ENCODE results near the gene PLEKHA5.
"Not testable (repeated sequence)": the region's sequence is repeated elsewhere in the genome, so short reads cannot be mapped to it uniquely, and the experiment has no call there.

PLEKHA5 gene

DNA sequence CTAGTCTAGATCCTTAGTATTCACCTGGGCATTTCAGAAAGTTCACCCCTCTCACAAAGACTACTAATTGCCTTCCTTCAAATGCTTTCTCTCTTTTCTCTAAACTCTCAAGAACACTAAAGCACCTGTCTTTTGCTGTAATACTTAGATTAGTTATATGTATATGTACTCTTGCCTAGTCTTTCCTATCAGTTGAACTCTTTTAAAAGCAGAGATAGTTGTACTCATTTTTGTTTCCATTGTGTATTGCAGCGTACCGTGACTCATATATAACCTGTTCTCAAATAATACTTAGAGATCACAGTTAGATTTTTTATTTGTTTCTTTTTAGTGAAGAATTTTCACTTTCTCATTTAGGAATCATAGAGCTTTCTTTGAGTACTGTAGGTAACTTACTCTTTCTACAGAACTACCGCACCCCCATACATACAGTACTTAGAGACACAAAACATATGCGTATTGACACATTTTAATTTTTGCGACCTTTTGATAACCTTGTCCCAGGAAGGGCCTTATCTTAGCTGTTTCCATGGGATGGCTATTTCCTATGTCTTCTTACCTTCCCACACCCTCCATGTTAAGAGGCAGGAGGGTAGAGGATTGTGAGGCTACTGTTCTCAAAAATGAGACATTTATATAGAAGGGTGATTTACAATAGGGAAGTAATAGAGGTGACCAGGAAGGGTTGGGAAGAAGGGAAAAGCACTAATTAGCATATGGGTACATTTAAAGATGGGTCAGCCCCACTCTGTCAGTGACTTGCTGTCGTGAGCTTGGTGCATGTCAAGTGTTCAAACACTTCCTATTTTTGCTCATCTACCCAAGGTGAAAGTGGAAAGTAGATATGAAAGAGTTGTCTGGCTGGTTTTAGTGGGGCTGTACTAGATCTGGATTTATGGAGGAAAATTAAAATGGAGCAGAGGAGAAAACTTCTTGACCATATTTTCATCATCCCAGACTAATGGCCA, 74.3 kb downstream of the PLEKHA5 start:
- no peak for DNase-seq

DNA sequence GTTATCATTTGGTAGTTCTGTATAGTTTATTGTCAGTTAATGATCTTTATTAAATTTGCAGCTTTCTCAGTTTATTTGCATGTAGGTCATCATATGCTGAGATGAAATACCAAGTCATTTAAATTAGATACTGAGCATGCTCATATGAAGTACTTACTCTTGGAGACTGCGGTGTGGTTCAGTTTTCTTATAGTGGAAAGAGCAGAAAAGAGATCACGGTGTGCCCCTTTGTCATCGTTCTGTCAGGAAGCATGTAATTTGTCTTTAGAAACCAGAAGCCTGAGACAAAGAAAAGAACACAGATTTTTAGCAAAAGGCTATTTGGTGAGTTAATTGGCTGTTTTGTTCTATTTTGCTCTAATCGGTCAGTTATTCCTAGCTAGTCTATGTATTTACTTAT, 75.6 kb downstream of the PLEKHA5 start:
- peak; percentile 21 for DNase-seq

GRCh38 chr12:19206493-19207077, 77.1 kb downstream of the PLEKHA5 start:
- DNase-seq: no peak

DNA sequence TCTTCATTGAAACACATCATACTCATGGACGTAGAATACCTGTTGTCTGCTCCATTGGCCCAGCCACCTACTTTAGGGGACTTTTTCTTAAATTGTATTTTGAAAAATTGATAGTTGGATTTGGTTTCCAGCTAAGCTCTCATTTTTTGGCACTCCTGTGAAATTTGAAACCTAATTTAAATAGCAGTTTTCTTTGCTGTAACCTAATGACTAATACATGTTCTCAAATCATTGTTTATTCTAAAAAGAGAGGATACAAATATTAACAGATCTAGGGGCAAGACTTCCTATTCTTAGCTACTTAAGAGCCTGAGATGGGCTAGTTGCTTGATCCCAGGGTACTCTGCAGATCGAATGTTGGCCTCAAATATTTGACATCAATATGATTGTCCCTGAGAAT, 78.9 kb downstream of the PLEKHA5 start:
- DNase-seq: no peak

DNA sequence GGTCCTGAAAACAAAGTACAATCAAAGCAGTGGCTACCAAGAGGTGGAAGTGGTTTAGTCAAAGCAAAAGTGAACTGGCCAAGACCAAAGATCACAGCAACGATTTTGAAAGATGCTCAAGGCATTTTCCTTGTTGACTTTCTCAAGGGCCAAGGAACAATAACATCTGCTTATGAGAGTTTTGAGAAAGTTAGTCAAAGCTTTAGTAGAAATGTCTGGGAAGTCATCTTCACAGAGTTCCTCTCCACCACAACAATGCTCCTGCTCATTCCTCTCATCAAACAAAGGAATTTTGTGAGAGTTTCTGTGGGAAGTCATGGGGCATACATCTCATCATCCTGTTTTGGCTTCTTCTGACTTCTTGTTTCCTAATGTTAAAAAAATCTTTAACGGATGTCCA, 80.1 kb downstream of the PLEKHA5 start:
- DNase-seq: no peak

DNA sequence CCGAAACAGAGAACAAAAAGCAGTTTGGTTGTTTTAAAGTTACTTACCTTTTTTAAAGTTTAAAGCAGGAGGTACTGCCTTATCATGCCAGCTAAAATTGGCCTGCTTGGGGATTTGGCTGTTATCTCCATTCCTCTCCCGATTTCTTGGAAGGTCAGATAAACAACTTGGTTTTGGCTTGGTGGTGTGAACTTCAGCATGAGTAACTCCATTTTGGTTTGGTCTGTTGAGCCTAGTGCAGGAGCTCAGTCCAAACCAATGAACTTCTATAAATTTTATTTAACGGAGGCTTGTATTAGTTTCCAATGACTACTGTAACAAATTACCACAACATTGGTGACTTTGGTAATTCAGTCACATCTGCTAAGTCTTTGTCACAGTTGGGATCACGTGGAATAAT, 82.3 kb downstream of the PLEKHA5 start:
- DNase-seq: no peak

DNA sequence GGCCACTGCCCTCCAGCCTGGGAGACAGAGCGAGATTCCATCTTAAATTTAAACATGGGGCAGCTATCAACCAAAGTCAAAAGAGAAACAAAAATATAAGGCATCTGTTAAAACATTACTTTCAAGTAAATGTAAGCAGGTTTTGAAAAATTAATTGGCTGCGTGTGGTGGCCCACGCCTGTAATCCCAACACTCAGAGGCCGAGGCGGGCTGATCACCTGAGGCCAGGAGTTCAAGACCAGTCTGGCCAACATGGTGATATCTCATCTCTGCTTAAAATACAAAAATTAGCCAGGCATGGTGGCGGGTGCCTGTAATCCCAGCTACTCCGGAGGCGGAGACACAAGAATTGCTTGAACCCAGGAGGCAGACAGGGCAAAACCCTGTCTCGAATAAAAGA, 82.7 kb downstream of the PLEKHA5 start:
- DNase-seq: no peak

DNA sequence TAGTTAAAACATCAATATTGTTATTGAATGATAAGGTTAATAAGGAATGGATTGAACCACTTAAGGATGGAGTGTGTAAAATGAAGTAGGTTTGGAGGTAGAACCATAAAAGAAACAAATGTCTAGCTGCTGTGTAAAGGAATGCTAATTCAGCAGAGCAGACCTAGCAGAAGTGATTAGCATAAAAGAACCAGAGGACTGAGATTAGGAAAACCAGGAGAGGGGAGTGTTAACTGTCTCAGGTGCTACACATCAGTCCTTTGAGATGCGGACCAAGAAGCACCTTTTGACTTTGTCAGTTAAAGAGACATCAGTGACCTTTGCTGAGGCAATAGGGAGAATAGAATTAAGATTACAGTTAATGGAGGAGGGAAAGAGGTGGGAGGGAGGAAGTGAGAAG, 84.5 kb downstream of the PLEKHA5 start:
- DNase-seq: no peak

DNA sequence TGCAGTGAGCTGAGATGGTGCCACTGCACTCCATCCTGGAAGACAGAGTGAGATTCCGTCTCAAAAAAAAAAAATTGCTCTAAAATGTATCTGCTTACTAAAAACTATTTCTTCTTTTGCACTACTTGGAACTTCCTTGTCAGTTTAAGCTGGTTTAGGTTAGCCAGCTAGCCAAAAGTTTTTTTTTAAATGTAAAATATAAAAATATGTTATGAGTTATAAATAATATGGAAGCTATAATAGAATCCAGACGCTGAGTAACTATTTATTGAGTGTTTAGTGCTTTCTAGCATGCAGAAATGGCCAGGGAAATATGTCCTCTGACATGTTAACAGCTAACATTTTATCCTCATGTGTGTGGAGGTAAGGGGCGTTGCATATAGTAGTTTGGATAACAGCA, 85.6 kb downstream of the PLEKHA5 start:
- DNase-seq: no peak

GRCh38 chr12:19217446-19217845, 87.9 kb downstream of the PLEKHA5 start:
- peak; percentile 14 for DNase-seq

DNA sequence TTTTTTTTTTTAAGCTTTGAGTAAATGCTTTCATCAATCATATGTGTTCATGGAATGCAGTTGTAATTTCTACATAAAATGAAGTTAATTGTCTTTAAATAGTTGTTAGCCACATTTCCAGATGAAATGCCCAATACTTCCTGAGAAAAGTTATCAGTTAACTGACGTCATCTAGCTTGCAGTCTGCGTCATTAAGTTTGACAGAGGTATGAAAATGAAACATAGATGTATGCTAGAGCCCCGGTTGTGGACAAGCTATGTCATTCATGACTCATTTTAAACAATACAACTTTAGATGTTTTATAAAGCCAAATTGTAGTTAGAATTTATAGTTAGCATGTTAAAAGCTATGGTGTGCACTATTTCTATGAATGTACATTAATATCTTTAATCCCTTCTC, 90.7 kb downstream of the PLEKHA5 start:
- no peak for DNase-seq

- DNase-seq: no peak
Observed at GRCh38 chr12:19220852-19221466, 91.4 kb downstream of the PLEKHA5 start.

DNA sequence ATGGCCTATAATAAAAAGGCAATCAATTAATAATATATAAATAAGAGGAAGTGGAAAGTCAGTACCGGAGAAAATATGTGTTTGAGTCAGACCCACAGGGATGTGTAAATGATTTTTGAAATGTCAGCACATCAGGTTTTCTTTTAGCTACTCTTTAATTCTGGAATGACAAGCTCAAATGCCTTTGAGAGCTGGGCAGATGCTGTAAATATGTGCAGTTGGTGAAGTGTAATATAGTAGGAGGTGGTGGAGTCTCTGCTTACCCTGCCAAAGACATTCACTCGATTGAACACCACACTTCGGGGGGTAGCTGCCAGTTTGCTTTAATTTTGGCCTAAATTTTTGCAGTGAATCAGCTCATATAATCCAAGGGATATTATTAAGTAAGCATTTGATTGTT, 93.0 kb downstream of the PLEKHA5 start:
- DNase-seq: no peak

DNA sequence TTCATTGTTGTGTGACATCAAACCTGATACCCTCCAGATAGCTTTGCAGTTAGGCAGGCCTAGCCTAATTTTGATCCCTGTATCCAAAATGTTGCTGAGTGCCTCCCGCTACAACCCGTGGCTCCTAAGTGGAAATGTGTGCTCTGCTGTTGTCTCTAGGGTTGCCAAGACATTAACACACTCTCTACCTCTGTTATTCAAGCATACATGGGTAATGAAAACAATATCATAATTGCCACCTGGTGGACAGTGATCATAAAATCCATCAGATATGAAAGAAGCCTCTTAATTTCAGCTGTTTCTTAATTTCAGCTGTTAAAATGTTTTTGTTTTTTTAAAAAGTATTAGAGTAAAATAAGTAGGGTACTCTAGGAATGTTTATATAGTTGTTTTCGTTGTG, 93.5 kb downstream of the PLEKHA5 start:
- DNase-seq: peak; percentile 21

GRCh38 chr12:19223695-19224094, 94.2 kb downstream of the PLEKHA5 start:
- DNase-seq: no peak

DNA sequence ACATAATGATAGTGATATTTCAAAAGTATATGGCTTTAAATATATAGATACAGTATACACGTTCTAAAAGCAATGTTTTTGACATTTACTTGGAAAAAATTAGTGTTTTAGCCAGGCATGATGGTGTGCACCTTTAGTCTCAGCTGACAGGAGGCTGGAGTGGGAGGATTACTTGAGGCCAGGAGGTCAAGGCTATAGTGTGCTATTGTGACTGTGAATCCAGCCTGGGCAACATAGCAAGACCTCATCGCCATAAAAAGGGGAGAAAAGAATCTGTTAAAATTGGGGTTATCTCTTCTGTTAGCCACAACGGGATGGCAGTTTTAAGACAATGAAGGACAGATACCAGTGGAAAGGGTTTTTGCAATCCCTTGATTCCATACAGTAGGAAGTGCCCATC, 95.2 kb downstream of the PLEKHA5 start:
- DNase-seq: no peak

DNA sequence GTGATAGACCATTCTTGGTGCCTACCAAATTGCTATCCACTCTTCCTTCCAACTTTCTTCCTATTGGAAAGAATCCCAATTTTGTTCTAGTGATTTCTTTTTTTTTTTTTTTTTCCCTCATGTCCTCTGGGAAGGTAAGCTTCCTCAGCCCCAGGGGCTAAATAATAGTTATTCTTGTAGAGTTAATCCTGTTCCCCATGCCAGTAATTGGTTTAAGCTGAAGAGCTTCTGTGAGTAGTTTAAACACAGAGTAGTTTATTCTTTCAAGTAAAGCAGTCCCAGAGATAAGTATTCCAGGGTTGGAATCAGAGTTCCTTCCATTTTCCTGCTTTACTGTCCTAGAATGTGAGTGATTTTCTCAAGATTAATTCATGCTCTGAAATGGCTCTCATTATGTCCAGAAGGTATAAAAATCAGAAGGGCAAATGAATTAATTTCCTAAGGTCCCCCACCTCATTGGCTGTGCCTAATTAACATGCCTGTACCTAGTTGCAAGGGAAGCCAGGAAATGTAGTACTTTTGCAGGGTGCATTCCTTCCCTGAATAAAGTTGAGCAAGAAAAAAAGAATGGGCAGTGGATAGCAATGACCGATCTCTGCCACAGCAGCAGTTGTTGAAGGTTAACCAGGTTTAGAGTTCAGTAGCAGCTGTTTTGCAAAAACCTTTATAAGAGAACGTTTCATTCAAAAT, 97.8 kb downstream of the PLEKHA5 start:
- DNase-seq: no peak

DNA sequence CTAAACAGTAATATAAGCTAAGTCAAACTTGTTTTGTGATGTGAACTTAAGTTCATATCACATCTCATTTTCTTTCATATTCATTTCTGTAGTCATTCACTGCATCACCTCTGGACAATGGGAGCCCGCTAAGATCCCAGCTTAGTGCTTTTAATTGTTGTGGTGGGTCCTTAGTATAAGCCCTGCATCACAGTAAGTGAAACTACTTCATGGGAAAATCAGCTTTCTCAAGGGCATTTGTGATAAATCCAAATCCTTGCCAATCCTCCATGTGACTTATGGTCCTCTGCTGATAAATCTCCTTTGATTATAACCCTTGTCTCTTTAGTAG, 98.3 kb downstream of the PLEKHA5 start:
- no peak for DNase-seq

GRCh38 chr12:19229021-19229420, 99.5 kb downstream of the PLEKHA5 start:
- not testable (repeated sequence) for DNase-seq

- no peak for DNase-seq
Observed at GRCh38 chr12:19230299-19230866, 100.8 kb downstream of the PLEKHA5 start.

GRCh38 chr12:19230896-19231295, 101.4 kb downstream of the PLEKHA5 start:
- no peak for DNase-seq

GRCh38 chr12:19234171-19234704, 104.7 kb downstream of the PLEKHA5 start:
- DNase-seq: no peak
